ENCODE data around the gene SPINK5. TPM values are rescaled to one million over a fixed set of nuclear protein-coding genes. Genes with fewer than 3 reads are reported as not detected.

The SPINK5 gene
- total RNA-seq, 1 donor, result not detected

DNA sequence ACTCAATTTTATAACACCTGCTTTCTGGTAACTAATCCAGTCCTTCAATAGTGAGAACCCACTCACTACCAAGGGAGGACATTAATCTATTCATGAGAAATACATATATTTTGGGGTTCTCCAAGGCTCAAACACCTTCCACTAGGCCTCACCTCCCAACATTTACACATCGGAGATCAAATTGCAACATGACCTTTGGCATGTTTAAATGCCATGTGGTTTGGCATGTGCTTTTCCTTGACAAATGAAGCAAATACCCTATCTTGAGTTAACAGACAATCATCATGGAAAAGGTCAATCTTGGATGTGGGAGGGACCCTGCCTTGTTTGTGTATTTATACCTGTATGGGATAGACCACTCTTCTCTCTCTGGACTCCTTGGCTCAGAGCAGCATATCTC, 82.7 kb downstream of the SPINK5 start:
- Histone ChIP-seq H3K79me2 (ENCODE audit: insufficient read depth, low read length) (no peaks in the 10 kb centered on the region), H3K4me3 (ENCODE audit: insufficient read depth, low read length) (no peak overlapping the region), H3K27ac (ENCODE audit: low read depth, low read length) (no peak overlapping the region), H3K4me1 (ENCODE audit: insufficient read depth, low read length) (no peaks in the 10 kb centered on the region), H3K4me2 (ENCODE audit: insufficient read depth, low read length) (no peak overlapping the region), H3K27me3 (ENCODE audit: insufficient read depth, low read length) (no peaks in the 10 kb centered on the region), H4K20me1 (ENCODE audit: insufficient read depth, low read length) (no peaks in the 10 kb centered on the region), H2AFZ (ENCODE audit: low read length) (no peak overlapping the region), H3K36me3 (ENCODE audit: insufficient read depth, low read length) (no peaks in the 10 kb centered on the region), H3K9me3 (ENCODE audit: low read depth, low read length) (no peaks in the 10 kb centered on the region)
- TF ChIP-seq, protein P1, sequence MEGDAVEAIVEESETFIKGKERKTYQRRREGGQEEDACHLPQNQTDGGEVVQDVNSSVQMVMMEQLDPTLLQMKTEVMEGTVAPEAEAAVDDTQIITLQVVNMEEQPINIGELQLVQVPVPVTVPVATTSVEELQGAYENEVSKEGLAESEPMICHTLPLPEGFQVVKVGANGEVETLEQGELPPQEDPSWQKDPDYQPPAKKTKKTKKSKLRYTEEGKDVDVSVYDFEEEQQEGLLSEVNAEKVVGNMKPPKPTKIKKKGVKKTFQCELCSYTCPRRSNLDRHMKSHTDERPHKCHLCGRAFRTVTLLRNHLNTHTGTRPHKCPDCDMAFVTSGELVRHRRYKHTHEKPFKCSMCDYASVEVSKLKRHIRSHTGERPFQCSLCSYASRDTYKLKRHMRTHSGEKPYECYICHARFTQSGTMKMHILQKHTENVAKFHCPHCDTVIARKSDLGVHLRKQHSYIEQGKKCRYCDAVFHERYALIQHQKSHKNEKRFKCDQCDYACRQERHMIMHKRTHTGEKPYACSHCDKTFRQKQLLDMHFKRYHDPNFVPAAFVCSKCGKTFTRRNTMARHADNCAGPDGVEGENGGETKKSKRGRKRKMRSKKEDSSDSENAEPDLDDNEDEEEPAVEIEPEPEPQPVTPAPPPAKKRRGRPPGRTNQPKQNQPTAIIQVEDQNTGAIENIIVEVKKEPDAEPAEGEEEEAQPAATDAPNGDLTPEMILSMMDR (IDR thresholded peaks at IDR 0.05; ENCODE audit: extremely low read depth, low read depth, low read length), result no peak
- DNase-seq (ENCODE audit: insufficient read length, low spot score, missing footprints), result no peak

DNA sequence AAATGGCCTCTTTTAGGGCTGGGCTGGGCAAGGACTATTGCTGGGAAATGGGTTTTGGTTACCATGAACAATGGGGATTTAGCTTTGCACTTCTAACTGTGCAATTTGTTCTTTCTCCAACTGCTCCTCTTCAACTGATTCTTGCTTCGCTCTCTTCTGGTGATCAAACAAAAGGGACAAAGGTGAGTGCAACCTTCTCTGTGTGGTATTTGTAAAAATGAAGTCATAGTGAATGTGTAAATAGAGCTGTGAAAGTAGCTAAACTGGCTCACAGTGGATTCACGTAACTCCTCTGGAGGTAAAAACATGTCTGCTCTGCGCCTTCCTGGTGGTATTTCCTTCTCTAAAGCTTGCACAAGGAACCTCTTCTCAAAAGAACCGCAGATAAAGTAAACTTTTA, 83.6 kb downstream of the SPINK5 start:
- DNase-seq (ENCODE audit: insufficient read length, low spot score, missing footprints), result no peak
- H3K4me2 ChIP-seq (ENCODE audit: insufficient read depth, low read length), result no peak overlapping the region
- no peaks in the 10 kb centered on the region for H3K4me1 ChIP-seq (ENCODE audit: insufficient read depth, low read length)
- H3K9me3 ChIP-seq (ENCODE audit: low read depth, low read length), result no peaks in the 10 kb centered on the region
- H3K27ac ChIP-seq (ENCODE audit: low read depth, low read length), result no peak overlapping the region
- no peaks in the 10 kb centered on the region for H4K20me1 ChIP-seq (ENCODE audit: insufficient read depth, low read length)
- no peak overlapping the region for H3K4me3 ChIP-seq (ENCODE audit: insufficient read depth, low read length)
- no peaks in the 10 kb centered on the region for H3K79me2 ChIP-seq (ENCODE audit: insufficient read depth, low read length)
- TF ChIP-seq, protein P1 (IDR thresholded peaks at IDR 0.05; ENCODE audit: extremely low read depth, low read depth, low read length), result no peak
- H3K27me3 ChIP-seq (ENCODE audit: insufficient read depth, low read length), result no peaks in the 10 kb centered on the region
- H2AFZ ChIP-seq (ENCODE audit: low read length), result no peak overlapping the region
- H3K36me3 ChIP-seq (ENCODE audit: insufficient read depth, low read length), result no peaks in the 10 kb centered on the region

DNA sequence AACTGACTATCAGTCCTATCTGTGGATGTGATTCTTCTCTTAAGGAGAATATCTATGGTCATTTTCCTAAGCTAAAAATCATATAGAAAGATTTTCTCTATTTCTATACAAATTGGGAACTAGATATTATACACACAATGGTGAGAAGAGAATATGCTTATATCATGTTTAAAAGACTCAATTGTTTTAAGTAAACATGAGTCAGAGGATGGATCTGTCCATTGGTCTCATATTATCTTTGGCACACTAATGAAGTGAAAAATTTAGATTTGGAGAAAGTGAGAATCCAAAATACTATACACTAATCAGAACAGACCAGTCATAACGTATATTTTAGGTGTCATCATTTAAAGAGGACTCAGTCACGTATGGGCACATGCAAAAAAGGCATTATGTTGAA, 88.1 kb downstream of the SPINK5 start:
- no peaks in the 10 kb centered on the region for H3K4me1 ChIP-seq (ENCODE audit: insufficient read depth, low read length)
- H3K27me3 ChIP-seq (ENCODE audit: insufficient read depth, low read length), result no peaks in the 10 kb centered on the region
- H3K4me2 ChIP-seq (ENCODE audit: insufficient read depth, low read length), result no peak overlapping the region
- no peaks in the 10 kb centered on the region for H3K79me2 ChIP-seq (ENCODE audit: insufficient read depth, low read length)
- no peak overlapping the region for H3K4me3 ChIP-seq (ENCODE audit: insufficient read depth, low read length)
- no peak overlapping the region for H3K27ac ChIP-seq (ENCODE audit: low read depth, low read length)
- H4K20me1 ChIP-seq (ENCODE audit: insufficient read depth, low read length), result no peaks in the 10 kb centered on the region
- H2AFZ ChIP-seq (ENCODE audit: low read length), result no peak overlapping the region
- no peaks in the 10 kb centered on the region for H3K36me3 ChIP-seq (ENCODE audit: insufficient read depth, low read length)
- H3K9me3 ChIP-seq (ENCODE audit: low read depth, low read length), result no peaks in the 10 kb centered on the region
- DNase-seq (ENCODE audit: insufficient read length, low spot score, missing footprints), result no peak
- TF ChIP-seq, protein P1 (IDR thresholded peaks at IDR 0.05; ENCODE audit: extremely low read depth, low read depth, low read length), result no peak

DNA sequence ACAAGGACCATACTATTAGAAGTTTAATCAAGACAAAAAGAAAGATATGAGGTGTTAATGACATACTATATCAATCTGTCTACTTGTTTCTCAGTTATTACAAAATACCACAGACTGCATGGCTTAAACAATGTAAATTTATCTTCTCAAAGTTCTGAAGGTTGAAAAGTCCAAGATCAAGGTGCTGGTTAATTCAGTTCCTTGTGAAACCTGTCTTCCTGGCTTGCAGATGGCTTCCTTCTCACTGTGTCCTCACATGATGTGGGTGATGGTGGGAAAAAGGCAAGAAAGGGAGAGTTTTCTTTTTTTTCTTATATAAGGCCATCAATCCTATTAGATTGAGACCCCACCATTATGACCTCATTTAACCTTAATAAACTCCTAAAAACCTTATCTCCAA, 89.0 kb downstream of the SPINK5 start:
- H3K79me2 ChIP-seq (ENCODE audit: insufficient read depth, low read length), result no peaks in the 10 kb centered on the region
- H4K20me1 ChIP-seq (ENCODE audit: insufficient read depth, low read length), result no peaks in the 10 kb centered on the region
- no peaks in the 10 kb centered on the region for H3K9me3 ChIP-seq (ENCODE audit: low read depth, low read length)
- no peaks in the 10 kb centered on the region for H3K27me3 ChIP-seq (ENCODE audit: insufficient read depth, low read length)
- DNase-seq (ENCODE audit: insufficient read length, low spot score, missing footprints), result no peak
- no peaks in the 10 kb centered on the region for H3K4me1 ChIP-seq (ENCODE audit: insufficient read depth, low read length)
- no peaks in the 10 kb centered on the region for H3K36me3 ChIP-seq (ENCODE audit: insufficient read depth, low read length)
- TF ChIP-seq, protein P1 (IDR thresholded peaks at IDR 0.05; ENCODE audit: extremely low read depth, low read depth, low read length), result no peak
- no peak overlapping the region for H3K4me2 ChIP-seq (ENCODE audit: insufficient read depth, low read length)
- no peak overlapping the region for H3K27ac ChIP-seq (ENCODE audit: low read depth, low read length)
- H2AFZ ChIP-seq (ENCODE audit: low read length), result no peak overlapping the region
- H3K4me3 ChIP-seq (ENCODE audit: insufficient read depth, low read length), result no peak overlapping the region
